HCT116 (cell line): Measurements from ENCODE around the gene CYBA. TPM values are rescaled to one million over a fixed set of nuclear protein-coding genes. Genes with fewer than 3 reads are reported as not detected.

ENCODE experiments used
- total RNA-seq: library from RNA; stranded (reverse); gene quantifications from one replicate; pipeline ENCODE4 v1.2.1, GENCODE V29; 2021; ENCODE audit not compliant: unreplicated experiment

Gene CYBA
- total RNA-seq, 1 experiment from 2014 or later, result 321 TPM

Other genes with a start within 250 kb of the CYBA start
- 14.6 TPM for gene ZFPM1, start 197.8 kb downstream of the CYBA start, total RNA-seq
- gene ZC3H18, start 80.7 kb downstream of the CYBA start, total RNA-seq, result 57.8 TPM
- not detected for gene IL17C, start 12.5 kb downstream of the CYBA start, total RNA-seq
- gene MVD, start 12.0 kb upstream of the CYBA start, total RNA-seq, result 119 TPM
- 2.2 TPM for gene SNAI3, start 35.5 kb upstream of the CYBA start, total RNA-seq
- gene RNF166, start 55.4 kb upstream of the CYBA start, total RNA-seq, result 39.4 TPM
- gene CTU2, start 55.5 kb upstream of the CYBA start, total RNA-seq, result 71.3 TPM
- 224 TPM for gene PIEZO1, start 134.2 kb upstream of the CYBA start, total RNA-seq
- gene CDT1, start 152.7 kb upstream of the CYBA start, total RNA-seq, result 160 TPM
- gene APRT, start 160.9 kb upstream of the CYBA start, total RNA-seq, result 311 TPM
- gene GALNS, start 205.9 kb upstream of the CYBA start, total RNA-seq, result 44.6 TPM
- gene TRAPPC2L, start 206.1 kb upstream of the CYBA start, total RNA-seq, result 94.1 TPM
- 0.57 TPM for gene PABPN1L, start 215.6 kb upstream of the CYBA start, total RNA-seq